Measurements from ENCODE around the gene TAGLN2.

- TF ChIP-seq GATA3 (IDR thresholded peaks at IDR 0.05; ENCODE audit: low read depth, low read length) (no peak), GATA2 (IDR thresholded peaks at IDR 0.05; ENCODE audit: low read depth, low read length) (no peak)
Observed at GRCh38 chr1:159943278-159943640, 18.0 kb upstream of the TAGLN2 start.

Measured in SH-SY5Y (cell line).